HepG2 (cell line): ENCODE data around the gene CCR5AS.

Experiments used
- ATAC-seq: fragments of 200-7000 bp; cut with Tn5 transposase; 3 replicates; pipeline ENCODE4 v1.9.1; 2020; ENCODE audit warnings: mild to moderate bottlenecking, moderate library complexity
- BruUV-seq: library from RNA; stranded (reverse); fragments of 400-500 nt; replicated peaks from 2 replicates; lab custom pipeline; 2021; lab: Mats Ljungman, UMichigan
- CTCF ChIA-PET: fragments of 300-600 bp; formaldehyde crosslinking; extraction: SDS; loops from one replicate; lab custom pipeline; 2021; ENCODE audit warnings: low total read pairs, inconsistent platforms, low intra/inter-chr PET ratio; lab: Yijun Ruan, JAX
- POLR2A ChIA-PET: fragments of 350-600 bp; sonication (Branson Sonifier 250); formaldehyde crosslinking; loops from one replicate; lab custom pipeline; 2020; ENCODE audit warnings: antibody characterized with exemption, inconsistent platforms; lab: Yijun Ruan, JAX
- DNase-seq: peaks from one replicate; pipeline ENCODE4 v3.0.0-alpha.2; 2015; ENCODE audit warnings: low spot score
- FAIRE-seq: peaks from 3 replicates; lab custom pipeline; 2011; peaks lifted over from hg19 to GRCh38; lab: Jason Lieb, UNC
- H2AFZ ChIP-seq: one replicate; pipeline ENCODE4 v1.6.1; 2011; ENCODE audit warnings: low read length, inconsistent platforms
- H3K27ac ChIP-seq: fragments of 300-600 bp; 3 replicates; pipeline ENCODE4 v1.8.0; 2011; ENCODE audit warnings: mixed run types, mild to moderate bottlenecking, mixed read lengths, low read length, inconsistent platforms; ENCODE audit not compliant: insufficient read depth; ENCODE audit errors: extremely low read length
- H3K27me3 ChIP-seq, 2 experiments: fragments of 200-600 bp in 1 of 2; 2 replicates in 1 of 2; 3 replicates in 1 of 2; pipeline versions ENCODE4 v1.6.0 to v1.8.0; 2011; ENCODE audit warnings: low read length in 2 of 2, mild to moderate bottlenecking in 2 of 2, moderate library complexity in 2 of 2, inconsistent platforms in 1 of 2; ENCODE audit not compliant: insufficient read depth in 2 of 2, control insufficient read depth in 1 of 2
- H3K36me3 ChIP-seq, 2 experiments: fragments of 200-600 bp in 1 of 2; replicated peaks in 1 of 2; 2 replicates in 1 of 2; 3 replicates in 1 of 2; pipeline versions ENCODE4 v1.5.1 to v1.8.0; 2011; ENCODE audit warnings: low read length in 2 of 2, inconsistent platforms in 1 of 2; ENCODE audit not compliant: insufficient read depth in 2 of 2, control insufficient read depth in 1 of 2
- H3K4me1 ChIP-seq: 2 replicates; pipeline ENCODE4 v1.5.1; 2012; ENCODE audit warnings: low read length, inconsistent platforms; ENCODE audit not compliant: insufficient read depth
- H3K4me2 ChIP-seq: 2 replicates; pipeline ENCODE4 v1.6.0; 2011; ENCODE audit warnings: low read depth, low read length, inconsistent platforms
- H3K4me3 ChIP-seq, 3 experiments: fragments of 200-600 bp in 1 of 3; sonication (generic), shearing (Covaris generic) in 1 of 3; replicated peaks in 1 of 3; 2 replicates each; pipeline ENCODE4 v1.5.1; 2011 to 2016; ENCODE audit warnings: low read length in 3 of 3, inconsistent platforms in 2 of 3, low read depth in 2 of 3, mild to moderate bottlenecking in 2 of 3, control low read depth in 1 of 3, mixed read lengths in 1 of 3; ENCODE audit not compliant: insufficient read depth in 1 of 3
- H3K79me2 ChIP-seq: one replicate; pipeline ENCODE4 v1.6.1; 2011; ENCODE audit warnings: low read length, inconsistent platforms; ENCODE audit not compliant: insufficient read depth
- H3K9ac ChIP-seq: 2 replicates; pipeline ENCODE4 v1.6.0; 2011; ENCODE audit warnings: mild to moderate bottlenecking, low read depth, low read length, inconsistent platforms; ENCODE audit not compliant: insufficient read depth
- H3K9me3 ChIP-seq: 2 replicates; pipeline ENCODE4 v1.5.1; 2012; ENCODE audit warnings: mild to moderate bottlenecking, low read length
- H4K20me1 ChIP-seq: 2 replicates; pipeline ENCODE4 v1.6.0; 2011; ENCODE audit warnings: inconsistent platforms, mild to moderate bottlenecking, low read length, moderate library complexity; ENCODE audit not compliant: insufficient read depth
- GATAD2A ChIP-seq: IDR thresholded peaks from 2 replicates; pipeline ENCODE4 v1.6.1; 2016
- ZSCAN21 ChIP-seq: sonication (generic); formaldehyde crosslinking; IDR thresholded peaks from 2 replicates; pipeline ENCODE4 v1.8.0; 2022; ENCODE audit warnings: mild to moderate bottlenecking, missing genetic modification reagents, moderate library complexity, borderline replicate concordance
- ZSCAN9 ChIP-seq: IDR thresholded peaks from 2 replicates; pipeline ENCODE4 v1.6.1; 2016; ENCODE audit warnings: borderline replicate concordance
- WGBS: methylation state at CpG from one replicate; pipeline ENCODE4 v1.1.6; 2017; ENCODE audit warnings: low lambda C conversion rate; 5-methylcytosine and 5-hydroxymethylcytosine counted together
- in situ Hi-C: cut with HindIII; loops from 2 replicates; pipeline ENCODE4 v1.10.0; 2017; ENCODE audit warnings: low pct_unique_long_range_greater_than_20kb; ENCODE audit not compliant: extremely low pct_ligation_motif_present
- intact Hi-C: fragments of 100-400 bp; cut with micrococcal nuclease; formaldehyde crosslinking; loops from one replicate; pipeline ENCODE4 v1.10.0; 2022; ENCODE audit not compliant: unreplicated experiment
- TF ChIP-seq, protein P1 (sequence below): sonication (generic); formaldehyde crosslinking; IDR thresholded peaks from 2 replicates; pipeline ENCODE4 v1.5.1; 2020; ENCODE audit warnings: missing genetic modification reagents, mild to moderate bottlenecking, borderline replicate concordance
- TF ChIP-seq, protein P2 (sequence below): sonication (generic); formaldehyde crosslinking; IDR thresholded peaks from 2 replicates; pipeline ENCODE4 v1.9.0; 2021; ENCODE audit warnings: missing genetic modification reagents, mild to moderate bottlenecking, borderline replicate concordance
- TF ChIP-seq, protein P3 (sequence below): sonication (generic); formaldehyde crosslinking; conservative IDR thresholded peaks from 2 replicates; pipeline ENCODE4 v1.8.0; 2022; ENCODE audit warnings: missing genetic modification reagents

The CCR5AS gene

DNA sequence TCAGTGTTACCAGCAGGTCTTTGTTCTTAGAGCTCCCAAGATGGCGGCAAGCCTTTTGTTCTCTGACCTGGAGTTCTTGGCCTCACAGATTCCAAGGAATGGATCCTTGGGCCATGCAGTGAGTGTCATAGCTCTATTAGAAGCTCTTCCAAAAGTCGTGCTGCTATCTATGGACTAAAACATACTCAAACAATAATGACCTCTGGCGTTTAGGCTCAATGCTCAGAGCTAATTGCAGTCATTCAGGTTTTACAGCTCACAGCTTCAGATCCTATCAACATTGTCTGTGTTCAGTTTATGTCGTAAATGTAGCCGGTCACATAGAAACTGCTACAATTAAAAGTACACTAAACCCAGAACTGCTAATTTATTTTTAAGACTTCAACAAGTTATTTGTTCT lies 22.4 kb upstream of the CCR5AS start:
- intact Hi-C loops: no loop called here
- no peak overlapping the region for H3K9ac ChIP-seq
- in situ Hi-C loops: no loop called here
- H3K4me2 ChIP-seq: no peak overlapping the region
- H3K36me3 ChIP-seq: no peaks in the 10 kb centered on the region
- ATAC-seq (no peak), FAIRE-seq (no peak), DNase-seq (no peak)
- no peak overlapping the region for H3K27ac ChIP-seq
- no peak overlapping the region for H3K4me3 ChIP-seq
- WGBS: 31% methylated on average over 5 of the region's 5 CpGs
- TF ChIP-seq ZSCAN21 (CRISPR knock-in tag) (no peak), ZSCAN9 (CRISPR knock-in tag) (no peak), GATAD2A (no peak)
- TF ChIP-seq, protein P1, sequence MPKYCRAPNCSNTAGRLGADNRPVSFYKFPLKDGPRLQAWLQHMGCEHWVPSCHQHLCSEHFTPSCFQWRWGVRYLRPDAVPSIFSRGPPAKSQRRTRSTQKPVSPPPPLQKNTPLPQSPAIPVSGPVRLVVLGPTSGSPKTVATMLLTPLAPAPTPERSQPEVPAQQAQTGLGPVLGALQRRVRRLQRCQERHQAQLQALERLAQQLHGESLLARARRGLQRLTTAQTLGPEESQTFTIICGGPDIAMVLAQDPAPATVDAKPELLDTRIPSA: no peak
- TF ChIP-seq, protein P2, sequence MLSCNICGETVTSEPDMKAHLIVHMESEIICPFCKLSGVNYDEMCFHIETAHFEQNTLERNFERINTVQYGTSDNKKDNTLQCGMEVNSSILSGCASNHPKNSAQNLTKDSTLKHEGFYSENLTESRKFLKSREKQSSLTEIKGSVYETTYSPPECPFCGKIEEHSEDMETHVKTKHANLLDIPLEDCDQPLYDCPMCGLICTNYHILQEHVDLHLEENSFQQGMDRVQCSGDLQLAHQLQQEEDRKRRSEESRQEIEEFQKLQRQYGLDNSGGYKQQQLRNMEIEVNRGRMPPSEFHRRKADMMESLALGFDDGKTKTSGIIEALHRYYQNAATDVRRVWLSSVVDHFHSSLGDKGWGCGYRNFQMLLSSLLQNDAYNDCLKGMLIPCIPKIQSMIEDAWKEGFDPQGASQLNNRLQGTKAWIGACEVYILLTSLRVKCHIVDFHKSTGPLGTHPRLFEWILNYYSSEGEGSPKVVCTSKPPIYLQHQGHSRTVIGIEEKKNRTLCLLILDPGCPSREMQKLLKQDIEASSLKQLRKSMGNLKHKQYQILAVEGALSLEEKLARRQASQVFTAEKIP (CRISPR knock-in tag): no peak
- TF ChIP-seq, protein P3, sequence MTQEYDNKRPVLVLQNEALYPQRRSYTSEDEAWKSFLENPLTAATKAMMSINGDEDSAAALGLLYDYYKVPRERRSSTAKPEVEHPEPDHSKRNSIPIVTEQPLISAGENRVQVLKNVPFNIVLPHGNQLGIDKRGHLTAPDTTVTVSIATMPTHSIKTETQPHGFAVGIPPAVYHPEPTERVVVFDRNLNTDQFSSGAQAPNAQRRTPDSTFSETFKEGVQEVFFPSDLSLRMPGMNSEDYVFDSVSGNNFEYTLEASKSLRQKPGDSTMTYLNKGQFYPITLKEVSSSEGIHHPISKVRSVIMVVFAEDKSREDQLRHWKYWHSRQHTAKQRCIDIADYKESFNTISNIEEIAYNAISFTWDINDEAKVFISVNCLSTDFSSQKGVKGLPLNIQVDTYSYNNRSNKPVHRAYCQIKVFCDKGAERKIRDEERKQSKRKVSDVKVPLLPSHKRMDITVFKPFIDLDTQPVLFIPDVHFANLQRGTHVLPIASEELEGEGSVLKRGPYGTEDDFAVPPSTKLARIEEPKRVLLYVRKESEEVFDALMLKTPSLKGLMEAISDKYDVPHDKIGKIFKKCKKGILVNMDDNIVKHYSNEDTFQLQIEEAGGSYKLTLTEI (CRISPR knock-in tag): no peak
- H3K9me3 ChIP-seq: no peaks in the 10 kb centered on the region
- H4K20me1 ChIP-seq: no peaks in the 10 kb centered on the region
- H2AFZ ChIP-seq: no peak overlapping the region
- peaks cover 13% of the 10 kb centered on the region for H3K4me1 ChIP-seq
- no peaks in the 10 kb centered on the region; a peak in 1 of 5 replicates for H3K27me3 ChIP-seq
- ChIA-PET POLR2A (no interaction called here), CTCF (no interaction called here)
- H3K79me2 ChIP-seq: no peaks in the 10 kb centered on the region
- no TSS peak for BruUV-seq
